Measurements from ENCODE around the gene INSR.
A peak's percentile ranks its signal among the peaks of the same experiment; 100 is the strongest.

The INSR gene

GRCh38 chr19:7159105-7159933 lies 134.9 kb downstream of the INSR start (continued):
- TF ChIP-seq MEIS1 (CRISPR knock-in tag; IDR thresholded peaks at IDR 0.05; ENCODE audit: borderline replicate concordance) (no peak), ZBTB17 (tag by site-specific recombination; IDR thresholded peaks at IDR 0.05) (peak; percentile 80), ZNF571 (tag by site-specific recombination; IDR thresholded peaks at IDR 0.05) (no peak), SALL2 (tag by site-specific recombination; IDR thresholded peaks at IDR 0.05; ENCODE audit: borderline replicate concordance) (no peak), ZNF112 (tag by site-specific recombination; IDR thresholded peaks at IDR 0.05) (no peak), ZNF621 (tag by site-specific recombination; IDR thresholded peaks at IDR 0.05) (no peak), FEZF1 (tag by site-specific recombination; IDR thresholded peaks at IDR 0.05) (no peak), ZNF514 (tag by site-specific recombination; IDR thresholded peaks at IDR 0.05) (no peak), SP2 (tag by site-specific recombination; IDR thresholded peaks at IDR 0.05) (peak; percentile 61), ZNF114 (tag by site-specific recombination; IDR thresholded peaks at IDR 0.05) (no peak), ZSCAN4 (tag by site-specific recombination; IDR thresholded peaks at IDR 0.05) (no peak), ZSCAN5A (tag by site-specific recombination; IDR thresholded peaks at IDR 0.05) (no peak), GLIS1 (tag by site-specific recombination; IDR thresholded peaks at IDR 0.05) (peak; percentile 49), ZNF777 (tag by site-specific recombination; IDR thresholded peaks at IDR 0.05; ENCODE audit: borderline replicate concordance) (no peak), ZNF324 (tag by site-specific recombination; IDR thresholded peaks at IDR 0.05) (0 out of 2 replicates have a peak, but pooled peaks have one; percentile 26), BCL11A (tag by site-specific recombination; IDR thresholded peaks at IDR 0.05; ENCODE audit: low read depth) (peak; percentile 43; the same call in 1 of the 2 replicates), ZNF707 (tag by site-specific recombination; IDR thresholded peaks at IDR 0.05) (no peak), TSHZ1 (tag by site-specific recombination; IDR thresholded peaks at IDR 0.05; ENCODE audit: borderline replicate concordance) (no peak), ZNF404 (tag by site-specific recombination; IDR thresholded peaks at IDR 0.05) (no peak), REPIN1 (tag by site-specific recombination; IDR thresholded peaks at IDR 0.05; ENCODE audit: low read depth) (no peak), ZNF16 (tag by site-specific recombination; IDR thresholded peaks at IDR 0.05; ENCODE audit: low read depth) (no peak), PRDM4 (tag by site-specific recombination; IDR thresholded peaks at IDR 0.05) (no peak), ZNF354C (tag by site-specific recombination; IDR thresholded peaks at IDR 0.05; ENCODE audit: borderline replicate concordance, low read depth) (no peak), OVOL3 (tag by site-specific recombination; IDR thresholded peaks at IDR 0.05) (no peak), ZNF639 (tag by site-specific recombination; IDR thresholded peaks at IDR 0.05) (peak; percentile 62; the same call in 1 of the 2 replicates), ZNF335 (tag by site-specific recombination; conservative IDR thresholded peaks at IDR 0.05) (0 out of 2 replicates have a peak, but pooled peaks have one; percentile 31), ZBTB20 (tag by site-specific recombination; IDR thresholded peaks at IDR 0.05) (no peak), ZNF157 (tag by site-specific recombination; IDR thresholded peaks at IDR 0.05) (no peak), ZNF2 (tag by site-specific recombination; IDR thresholded peaks at IDR 0.05) (no peak), ZNF776 (tag by site-specific recombination; IDR thresholded peaks at IDR 0.05; ENCODE audit: borderline replicate concordance) (no peak), ZNF548 (tag by site-specific recombination; IDR thresholded peaks at IDR 0.05) (no peak)
